ENCODE results near the gene ATP13A3.

DNA sequence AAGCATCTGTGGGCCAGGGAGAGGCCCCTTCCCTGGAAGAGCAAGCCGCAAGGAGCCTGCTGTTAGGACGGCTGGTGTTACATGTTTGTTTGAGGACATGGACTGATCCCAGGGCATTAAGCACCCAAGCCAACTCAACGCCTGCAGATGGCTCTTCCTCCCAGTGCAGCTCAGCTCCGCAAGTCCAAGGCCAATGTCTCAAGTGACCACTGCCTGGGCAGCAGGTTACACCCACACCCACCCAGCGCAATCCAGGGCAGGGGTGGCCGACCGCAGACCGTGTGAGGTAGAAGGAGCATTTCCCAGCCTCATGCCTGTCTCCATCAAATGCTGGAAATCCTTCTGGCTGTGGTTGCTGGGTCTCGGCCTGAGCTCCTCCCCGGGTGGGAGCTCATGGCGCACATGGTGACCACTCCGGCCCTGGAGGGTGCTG is 102.2 kb downstream of the ATP13A3 start:
- TF ChIP-seq CTCF (conservative IDR thresholded peaks at IDR 0.05 in 1 of 2, IDR thresholded peaks at IDR 0.05 in 1 of 2; ENCODE audit: low read depth in 1 of 2, low read length in 2 of 2) (no peak), EZH2 (IDR thresholded peaks at IDR 0.05; ENCODE audit: low read length, missing control alignments) (no peak)
